Endodermal cell (in vitro differentiated cells): ENCODE results near the gene RCSD1. TPM values are rescaled to one million over a fixed set of nuclear protein-coding genes. Genes with fewer than 3 reads are reported as not detected.

Experiments
- DNase-seq: peaks from one replicate; pipeline ENCODE4 v3.0.0-alpha.2; 2017
- H3K27ac ChIP-seq: 2 replicates; pipeline ENCODE4 v1.5.1; 2013; ENCODE audit warnings: mild to moderate bottlenecking, low read depth, low read length, moderate library complexity
- H3K27me3 ChIP-seq: 2 replicates; pipeline ENCODE4 v1.6.1; 2013; ENCODE audit warnings: mild to moderate bottlenecking, low read length, moderate library complexity; ENCODE audit not compliant: insufficient read depth, control insufficient read depth, poor library complexity, severe bottlenecking
- H3K36me3 ChIP-seq: 2 replicates; pipeline ENCODE4 v1.7.0; 2013; ENCODE audit warnings: mild to moderate bottlenecking, low read length, moderate library complexity; ENCODE audit not compliant: control insufficient read depth, insufficient read depth
- H3K4me1 ChIP-seq: one replicate; pipeline ENCODE4 v1.7.0; 2013; ENCODE audit warnings: low read length; ENCODE audit not compliant: control insufficient read depth, insufficient read depth
- H3K4me3 ChIP-seq: 2 replicates; pipeline ENCODE4 v1.5.1; 2013; ENCODE audit warnings: mild to moderate bottlenecking, low read length, moderate library complexity
- H3K9ac ChIP-seq: 2 replicates; pipeline ENCODE4 v1.6.1; 2013; ENCODE audit warnings: mild to moderate bottlenecking, low read length, moderate library complexity; ENCODE audit not compliant: poor library complexity, severe bottlenecking; ENCODE audit errors: extremely low read depth
- H3K9me3 ChIP-seq: 2 replicates; pipeline ENCODE4 v1.6.1; 2013; ENCODE audit warnings: mild to moderate bottlenecking, low read length, moderate library complexity; ENCODE audit not compliant: control insufficient read depth
- H3K27ac Mint-ChIP-seq: 2 replicates; pipeline ENCODE4 v1.8.0; 2020; ENCODE audit warnings: mixed read lengths
- H3K27me3 Mint-ChIP-seq: 2 replicates; pipeline ENCODE4 v1.8.0; 2021; ENCODE audit warnings: mild to moderate bottlenecking, mixed read lengths; ENCODE audit not compliant: insufficient read depth
- H3K36me3 Mint-ChIP-seq: 2 replicates; pipeline ENCODE4 v1.8.0; 2020; ENCODE audit warnings: low read depth, mixed read lengths
- H3K4me1 Mint-ChIP-seq: 2 replicates; pipeline ENCODE4 v1.8.0; 2020; ENCODE audit warnings: mixed read lengths
- H3K4me3 Mint-ChIP-seq: 2 replicates; pipeline ENCODE4 v1.8.0; 2020; ENCODE audit warnings: mild to moderate bottlenecking, moderate library complexity, mixed read lengths
- H3K9me3 Mint-ChIP-seq: 2 replicates; pipeline ENCODE4 v1.8.0; 2020; ENCODE audit warnings: mild to moderate bottlenecking, mixed read lengths
- CTCF ChIP-seq: fragments of 200-600 bp; sonication (generic); conservative IDR thresholded peaks from 2 replicates; pipeline ENCODE4 v1.5.0; 2021; ENCODE audit warnings: antibody characterized with exemption, mild to moderate bottlenecking
- WGBS, 2 experiments: methylation state at CpG; one replicate each; pipeline versions ENCODE4 v1.1.5 to v1.1.7; 2013; ENCODE audit warnings: missing lambda C conversion rate in 2 of 2, mixed read lengths in 1 of 2; ENCODE audit not compliant: insufficient coverage in 1 of 2, insufficient read length in 1 of 2; 5-methylcytosine and 5-hydroxymethylcytosine counted together
- total RNA-seq, 2 donors: library from RNA; stranded (reverse); fragmentation: NEBNext Ultra II Directional in 1 of 2; extraction: Animal tissue kit (Norgen Biotek cat#: 25700) in 1 of 2; gene quantifications; 2 replicates in 1 of 2; 3 replicates in 1 of 2; pipeline ENCODE4 v1.2.1, GENCODE V29; 2021

The RCSD1 gene
- total RNA-seq, 2 donors from 2014 or later, result 0.11 to 0.29 TPM

GRCh38 chr1:167670563-167670962 is 40.5 kb downstream of the RCSD1 start:
- H3K36me3 ChIP-seq, result no peaks in the 10 kb centered on the region
- Mint-ChIP-seq H3K27me3 (no peaks in the 10 kb centered on the region), H3K27ac (no peak overlapping the region), H3K4me3 (no peak overlapping the region), H3K9me3 (no peaks in the 10 kb centered on the region), H3K36me3 (no peaks in the 10 kb centered on the region), H3K4me1 (no peaks in the 10 kb centered on the region)
- WGBS, 2 experiments, result 86 to 90% methylated on average over 2 of the region's 2 CpGs
- no peaks in the 10 kb centered on the region for H3K4me1 ChIP-seq
- H3K27ac ChIP-seq, result no peak overlapping the region
- DNase-seq, result no peak
- H3K9me3 ChIP-seq, result no peaks in the 10 kb centered on the region
- H3K27me3 ChIP-seq, result peaks cover 3% of the 10 kb centered on the region
- no peak overlapping the region for H3K4me3 ChIP-seq
- no peak overlapping the region for H3K9ac ChIP-seq
- no peak for TF ChIP-seq CTCF

GRCh38 chr1:167671727-167672511 is 41.9 kb downstream of the RCSD1 start:
- no peaks in the 10 kb centered on the region for H3K9me3 Mint-ChIP-seq
- no peak overlapping the region for H3K9ac ChIP-seq
- H3K36me3 Mint-ChIP-seq, result no peaks in the 10 kb centered on the region
- H3K27ac Mint-ChIP-seq, result no peak overlapping the region
- TF ChIP-seq CTCF, result no peak
- peaks cover 3% of the 10 kb centered on the region for H3K27me3 ChIP-seq
- no peaks in the 10 kb centered on the region for H3K4me1 ChIP-seq
- no peak for DNase-seq
- no peaks in the 10 kb centered on the region for H3K36me3 ChIP-seq
- H3K27ac ChIP-seq, result no peak overlapping the region
- H3K4me1 Mint-ChIP-seq, result peaks cover 7% of the 10 kb centered on the region
- H3K4me3 Mint-ChIP-seq, result no peak overlapping the region
- H3K27me3 Mint-ChIP-seq, result no peaks in the 10 kb centered on the region
- no peak overlapping the region for H3K4me3 ChIP-seq
- no peaks in the 10 kb centered on the region for H3K9me3 ChIP-seq
- 81 to 91% methylated on average over 5 of the region's 5 CpGs for WGBS, 2 experiments

- Histone ChIP-seq H3K36me3 (no peaks in the 10 kb centered on the region), H3K27ac (no peak overlapping the region)
Measured at GRCh38 chr1:167672831-167673230, 42.8 kb downstream of the RCSD1 start.

More at GRCh38 chr1:167672831-167673230, 42.8 kb downstream of the RCSD1 start:
- Histone ChIP-seq H3K4me3 (no peak overlapping the region), H3K4me1 (peaks cover 7% of the 10 kb centered on the region), H3K9ac (no peak overlapping the region), H3K9me3 (no peaks in the 10 kb centered on the region), H3K27me3 (peaks cover 3% of the 10 kb centered on the region)
- WGBS, 2 experiments, result 69 to 70% methylated on average over 4 of the region's 4 CpGs
- TF ChIP-seq CTCF, result no peak
- H3K27ac Mint-ChIP-seq, result no peak overlapping the region
- H3K27me3 Mint-ChIP-seq, result no peaks in the 10 kb centered on the region
- no peaks in the 10 kb centered on the region for H3K9me3 Mint-ChIP-seq
- H3K4me3 Mint-ChIP-seq, result no peak overlapping the region
- peaks cover 7% of the 10 kb centered on the region for H3K4me1 Mint-ChIP-seq
- DNase-seq, result no peak
- no peaks in the 10 kb centered on the region for H3K36me3 Mint-ChIP-seq
